Endometrial microvascular endothelial cells (primary cell): ENCODE data around the gene FOXO6. TPM values are rescaled to one million over a fixed set of nuclear protein-coding genes. Genes with fewer than 3 reads are reported as not detected.

Experiments used
- in situ Hi-C: cut with HindIII; loops from 2 replicates; pipeline ENCODE4 v1.10.0; 2017; ENCODE audit warnings: low sequenced_read_pairs, low pct_unique_long_range_greater_than_20kb; ENCODE audit errors: inconsistent ontology term
- total RNA-seq: library from RNA; depleted of rRNA; stranded (reverse); fragments of >200 nt; gene quantifications from one replicate; pipeline ENCODE4 v1.2.3, GENCODE V29; 2015; ENCODE audit errors: inconsistent ontology term

FOXO6 gene
- total RNA-seq, 1 donor from 2014 or later = not detected

- in situ Hi-C loops = no loop called here
These were observed 53.6 kb downstream of the FOXO6 start for GRCh38 chr1:41414716-41415306.

GRCh38 chr1:41416081-41416480 lies 54.8 kb downstream of the FOXO6 start:
- in situ Hi-C loops = no loop called here

DNA sequence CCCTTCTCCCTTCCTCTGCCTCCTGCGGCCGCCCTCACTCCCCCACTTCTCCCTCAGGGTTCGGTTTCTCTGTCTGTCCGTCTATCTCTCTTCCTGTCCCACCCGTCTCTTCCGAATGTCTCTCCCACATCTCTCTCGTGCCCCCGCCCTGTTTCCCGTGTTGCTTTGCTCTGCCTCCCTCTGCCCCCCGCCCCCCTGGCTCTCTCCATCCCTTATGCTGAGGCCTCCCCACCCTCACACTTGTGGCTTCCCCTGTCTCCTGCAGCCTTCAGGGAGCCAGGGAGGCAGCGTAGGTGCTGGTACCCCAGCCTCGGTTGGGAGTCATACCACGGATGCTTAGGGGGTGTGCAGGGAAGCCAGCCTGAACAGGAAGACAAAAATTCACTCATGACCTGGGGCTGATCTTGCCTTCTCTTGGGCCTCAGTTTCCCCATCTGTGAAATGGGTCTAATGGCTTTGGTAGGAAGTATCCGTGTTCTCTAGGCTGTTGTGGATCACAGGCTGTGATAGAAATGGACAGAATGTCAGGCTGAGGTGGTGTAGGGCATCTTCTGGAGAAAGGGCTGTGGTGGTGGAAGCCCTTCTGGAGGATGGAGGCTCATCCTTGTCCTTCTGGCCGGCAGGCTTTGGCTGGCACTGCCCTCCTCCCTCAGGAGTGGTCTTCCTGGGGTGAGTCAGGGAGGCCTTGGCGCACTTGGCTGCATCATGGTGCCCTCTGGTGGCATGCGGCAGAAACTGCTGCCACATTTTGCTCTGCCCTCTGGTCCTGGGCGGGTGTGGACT lies 55.5 kb downstream of the FOXO6 start:
- in situ Hi-C loops = no loop called here

DNA sequence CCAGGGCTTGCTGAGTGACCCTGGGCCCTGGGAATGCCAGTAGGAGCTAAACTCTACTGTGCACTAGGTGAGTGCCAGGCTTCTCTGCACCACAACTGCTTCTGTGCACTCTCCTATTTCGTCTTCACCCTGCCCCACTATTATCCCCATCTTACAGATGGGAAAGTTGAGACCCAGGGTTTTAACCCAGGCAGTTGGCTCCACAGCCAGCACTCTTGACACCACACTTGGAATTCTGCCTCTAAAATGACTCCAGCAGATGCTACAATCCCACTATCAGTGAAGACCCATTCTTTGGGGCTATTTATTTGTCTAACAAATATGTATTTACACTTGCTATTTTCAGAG lies 56.1 kb downstream of the FOXO6 start:
- in situ Hi-C loops = no loop called here

- in situ Hi-C loops = no loop called here
These were observed 56.5 kb downstream of the FOXO6 start for GRCh38 chr1:41417746-41418145.

DNA sequence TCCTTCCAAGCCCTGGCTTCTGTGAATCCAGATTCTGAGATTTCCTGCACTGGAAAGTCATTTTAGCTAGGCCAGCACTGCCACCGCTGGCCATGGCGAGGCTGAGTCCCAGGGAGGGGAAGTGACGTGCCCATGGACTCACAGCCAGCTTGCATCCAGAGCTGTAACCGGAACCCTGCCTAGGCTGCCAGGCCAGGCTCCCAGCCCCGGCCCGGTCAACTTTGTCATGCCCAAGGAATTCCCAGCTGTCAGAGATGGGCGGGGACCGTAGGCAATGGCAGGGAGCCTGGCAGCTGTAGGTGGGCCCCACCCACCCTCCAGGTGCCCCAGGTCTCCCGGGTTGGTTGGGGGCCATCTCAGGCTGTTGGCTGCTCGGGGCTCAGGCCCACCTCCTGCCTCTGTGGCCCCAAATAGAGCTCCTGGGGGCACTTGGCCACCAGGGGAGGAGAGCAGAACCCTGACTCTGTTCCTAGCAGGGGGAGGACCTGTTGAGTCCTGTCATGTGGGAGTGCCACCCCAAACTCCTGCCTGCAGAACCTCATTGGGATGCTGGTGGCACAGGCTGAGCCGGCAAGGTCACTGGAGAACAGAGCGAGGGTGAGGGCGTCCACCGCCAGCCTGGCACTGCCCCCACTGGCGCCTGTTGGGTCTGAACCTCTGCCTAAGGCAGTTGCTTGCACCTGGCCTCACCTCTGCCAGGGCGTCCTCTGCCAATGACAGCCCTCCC lies 57.8 kb downstream of the FOXO6 start:
- in situ Hi-C loops = no loop called here

DNA sequence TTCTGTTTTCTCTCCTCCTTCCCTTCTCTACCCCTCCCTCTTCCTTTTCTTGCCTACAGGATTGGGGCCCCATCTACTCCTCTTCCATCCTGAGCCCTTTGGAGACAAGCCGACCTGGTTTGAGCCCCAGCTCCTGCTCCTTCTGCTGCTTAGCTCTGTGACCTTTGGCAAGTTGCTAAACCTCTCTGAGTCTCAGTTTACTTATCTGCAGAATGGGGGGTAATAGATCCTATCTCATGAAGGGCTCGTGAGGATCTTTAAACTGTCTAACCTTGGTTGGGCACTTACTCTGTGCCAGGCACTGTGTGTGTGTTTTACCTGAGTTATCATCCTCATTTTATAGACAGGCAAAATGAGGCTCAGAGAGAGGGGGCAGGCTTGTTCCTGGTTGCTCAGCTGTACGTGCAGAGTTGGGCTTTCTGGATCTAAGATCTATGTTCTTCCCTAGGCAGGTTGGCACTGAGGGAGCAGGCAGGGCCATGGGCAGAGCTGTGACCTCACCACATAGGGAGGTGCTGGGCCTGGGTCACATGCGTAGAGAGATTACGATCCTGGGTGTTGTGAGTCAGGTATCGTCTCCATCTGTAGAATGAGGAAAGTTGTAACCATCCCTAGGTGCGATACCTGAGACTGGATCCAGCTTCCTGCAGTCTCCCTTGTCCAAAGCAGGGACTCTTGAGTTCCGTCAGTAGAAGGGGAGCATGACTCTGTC lies 58.5 kb downstream of the FOXO6 start:
- in situ Hi-C loops = no loop called here

GRCh38 chr1:41420351-41420750 lies 59.1 kb downstream of the FOXO6 start:
- in situ Hi-C loops = no loop called here

- in situ Hi-C loops = no loop called here
These were observed 59.6 kb downstream of the FOXO6 start for GRCh38 chr1:41420860-41421259.

GRCh38 chr1:41422306-41422705 lies 61.1 kb downstream of the FOXO6 start:
- in situ Hi-C loops = no loop called here

- in situ Hi-C loops = no loop called here
These were observed 62.4 kb downstream of the FOXO6 start for GRCh38 chr1:41423511-41424191.

DNA sequence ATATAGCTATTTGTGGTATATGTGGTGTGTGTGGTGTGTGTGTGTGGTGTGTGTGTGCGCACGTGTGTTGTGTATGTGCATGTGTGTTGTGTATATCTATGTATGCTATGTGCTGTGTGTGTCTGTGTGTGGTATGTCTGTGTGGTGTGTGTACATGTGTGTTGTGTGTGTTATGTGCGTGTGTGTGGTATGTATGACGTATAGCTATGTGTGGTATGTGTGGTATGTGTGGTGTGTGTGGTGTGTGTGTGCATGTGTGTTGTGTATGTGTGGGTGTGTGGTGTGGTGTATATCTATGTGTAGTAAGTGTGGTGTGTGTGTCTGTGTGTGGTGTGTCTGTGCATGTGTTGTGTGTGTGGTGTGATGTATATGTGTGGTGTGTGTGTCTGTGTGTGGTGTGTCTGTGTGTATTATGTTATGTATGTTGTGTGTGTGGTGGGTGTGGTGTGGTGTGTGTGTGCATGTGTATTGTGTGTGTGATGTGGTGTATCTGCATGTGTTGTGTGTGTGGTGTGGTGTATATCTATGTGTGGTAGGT lies 63.4 kb downstream of the FOXO6 start:
- in situ Hi-C loops = no loop called here

DNA sequence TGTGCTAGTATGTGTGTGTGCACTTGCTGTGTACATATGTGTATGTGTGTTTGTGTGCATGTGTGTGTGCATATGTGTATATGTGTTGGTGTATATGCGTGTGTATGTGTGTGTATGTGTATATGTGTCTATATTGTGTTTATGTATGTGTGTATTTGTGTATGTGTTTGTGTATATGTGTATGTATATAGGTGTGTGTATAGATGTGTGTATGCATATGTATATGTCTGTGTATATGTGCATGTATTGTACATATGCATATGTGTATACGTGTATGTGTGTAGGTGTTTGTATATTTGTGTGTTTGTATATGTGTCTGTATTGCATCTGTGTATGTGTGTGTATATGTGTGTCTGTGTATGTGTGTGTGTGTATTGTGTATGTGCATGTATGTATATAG lies 64.1 kb downstream of the FOXO6 start:
- in situ Hi-C loops = no loop called here

DNA sequence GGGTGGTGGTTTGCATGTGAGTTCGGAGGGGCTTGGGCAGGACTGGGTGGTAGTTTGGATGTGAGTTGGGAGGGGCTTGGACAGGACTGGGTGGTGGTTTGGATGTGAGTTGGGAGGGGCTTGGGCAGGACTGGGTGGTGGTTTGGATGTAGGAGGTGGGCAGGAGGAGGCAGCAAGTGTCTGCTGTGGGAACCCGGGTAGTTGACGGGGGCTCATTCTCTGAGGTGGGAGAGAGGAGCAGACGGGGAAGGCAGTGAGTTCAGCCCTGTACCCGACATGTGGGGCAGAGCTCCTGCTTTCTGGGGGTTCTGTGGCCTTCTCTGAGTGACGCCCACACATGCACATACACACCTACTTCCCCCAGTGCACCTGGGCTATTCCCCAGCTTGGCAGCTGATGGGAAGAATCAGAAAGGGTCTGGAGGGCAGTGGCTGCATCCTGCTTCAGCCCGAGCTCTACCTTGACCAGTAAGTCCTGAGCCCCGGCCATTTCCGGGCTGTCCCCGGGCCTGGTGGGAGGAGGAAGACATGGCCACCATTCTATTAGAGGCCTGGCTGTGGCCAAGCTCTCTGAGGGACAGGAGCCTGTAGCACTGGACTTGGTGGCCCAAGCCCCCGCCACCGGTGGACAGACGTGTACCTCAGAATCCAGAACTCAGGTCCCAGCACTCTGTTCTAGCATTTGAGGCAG lies 65.1 kb downstream of the FOXO6 start:
- in situ Hi-C loops = no loop called here

DNA sequence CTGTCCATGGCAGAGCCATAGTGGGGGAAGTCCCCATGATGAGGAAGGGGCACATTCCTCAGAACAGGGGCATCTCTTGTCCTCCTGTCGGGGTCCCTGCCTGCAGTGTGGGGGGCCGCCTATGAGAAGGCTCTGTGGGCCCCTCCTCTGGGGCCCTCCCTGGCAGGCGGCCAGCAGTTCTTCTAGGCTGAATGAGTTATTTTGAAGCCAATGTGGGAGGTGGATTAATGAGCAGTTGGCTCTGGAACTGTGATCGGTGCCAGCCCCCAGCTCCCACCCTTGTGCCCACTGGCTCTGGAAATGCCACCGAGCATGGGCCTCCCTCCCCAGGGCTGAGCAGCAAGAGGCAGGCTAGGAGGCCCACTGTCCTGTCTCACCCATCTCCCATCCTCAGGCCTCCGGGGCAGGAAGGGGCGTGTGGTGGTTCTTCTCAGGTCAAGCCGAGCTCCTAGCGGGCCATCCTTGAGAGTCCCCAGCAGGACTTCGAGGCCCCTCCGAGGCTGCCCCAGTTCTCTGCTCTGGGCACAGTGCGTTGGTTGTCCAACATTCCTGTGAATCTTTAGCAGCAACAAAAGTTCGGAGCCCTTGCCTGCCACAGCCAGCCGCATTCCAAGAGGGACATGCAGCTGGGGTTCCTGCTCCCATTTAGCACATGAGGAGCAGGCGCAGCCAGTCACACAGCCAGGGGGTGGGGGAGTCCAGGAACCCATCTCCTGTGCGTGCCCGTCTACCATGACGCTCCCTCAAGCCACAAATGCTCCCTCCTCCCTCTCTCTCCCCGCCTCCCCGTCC lies 66.1 kb downstream of the FOXO6 start:
- in situ Hi-C loops = no loop called here

DNA sequence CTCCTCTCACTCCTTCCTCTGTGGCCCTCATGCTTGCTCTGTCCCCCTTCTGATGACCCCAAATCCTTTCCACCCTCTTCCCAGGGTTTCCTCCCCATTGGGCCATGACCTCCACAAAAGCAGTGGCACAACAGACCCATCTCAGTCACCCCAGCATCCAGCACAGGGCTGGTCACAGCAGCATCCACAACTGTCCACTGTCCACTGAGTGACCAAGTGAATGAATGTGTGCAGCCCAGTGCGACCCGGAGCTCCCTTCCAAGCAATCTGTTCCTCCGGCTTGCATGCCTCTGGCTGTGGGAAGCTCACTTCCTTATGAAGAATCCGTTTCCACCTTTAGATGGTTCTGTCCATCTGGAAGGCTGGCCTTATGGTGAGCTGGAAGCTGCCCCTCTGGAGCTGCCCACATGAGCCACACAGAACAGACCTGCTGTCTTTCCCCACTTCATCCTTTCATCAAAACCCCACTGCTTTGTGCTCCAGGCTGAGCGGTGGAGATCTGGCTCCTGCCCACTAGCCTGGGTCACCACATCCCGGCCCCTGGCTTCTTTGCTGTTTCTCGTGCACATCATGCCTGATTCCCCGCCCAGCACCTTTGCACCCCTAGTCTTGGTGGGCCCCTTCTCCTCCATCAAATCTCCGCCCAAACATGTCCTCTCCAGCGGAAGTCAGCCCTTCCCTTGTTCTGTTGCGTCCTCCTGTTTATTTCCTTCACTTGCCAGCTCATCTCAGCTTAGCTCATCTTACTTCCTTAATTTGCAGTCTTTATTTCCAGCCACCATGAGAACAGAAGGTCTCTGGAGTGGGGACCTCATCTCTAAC lies 66.9 kb downstream of the FOXO6 start:
- in situ Hi-C loops = no loop called here
